Uterus (tissue), 2 donors: Measurements from ENCODE around the gene TLE2.

ENCODE experiments used
- CTCF ChIP-seq, 4 experiments: fragments of 200-600 bp in 2 of 4; fragments of 450-650 bp in 2 of 4; sonication (generic) in 2 of 4; IDR thresholded peaks; one replicate each; pipeline ENCODE4 v1.5.1; 2016 to 2019; ENCODE audit warnings: antibody characterized with exemption in 4 of 4, mild to moderate bottlenecking in 2 of 4, moderate library complexity in 1 of 4
- POLR2A ChIP-seq, 2 donors: fragments of 450-650 bp; IDR thresholded peaks; one replicate each; pipeline ENCODE4 v1.6.1; 2016; ENCODE audit warnings: antibody characterized with exemption in 2 of 2, mild to moderate bottlenecking in 1 of 2, moderate library complexity in 1 of 2

- no peak for TF ChIP-seq CTCF (IDR thresholded peaks at IDR 0.05)
- TF ChIP-seq POLR2A (IDR thresholded peaks at IDR 0.05): no peak
Measured at GRCh38 chr19:3053218-3053621, 24.1 kb upstream of the TLE2 start.
